Measurements from ENCODE around the gene THRB.
A peak's percentile ranks its signal among the peaks of the same experiment; 100 is the strongest.

DNA sequence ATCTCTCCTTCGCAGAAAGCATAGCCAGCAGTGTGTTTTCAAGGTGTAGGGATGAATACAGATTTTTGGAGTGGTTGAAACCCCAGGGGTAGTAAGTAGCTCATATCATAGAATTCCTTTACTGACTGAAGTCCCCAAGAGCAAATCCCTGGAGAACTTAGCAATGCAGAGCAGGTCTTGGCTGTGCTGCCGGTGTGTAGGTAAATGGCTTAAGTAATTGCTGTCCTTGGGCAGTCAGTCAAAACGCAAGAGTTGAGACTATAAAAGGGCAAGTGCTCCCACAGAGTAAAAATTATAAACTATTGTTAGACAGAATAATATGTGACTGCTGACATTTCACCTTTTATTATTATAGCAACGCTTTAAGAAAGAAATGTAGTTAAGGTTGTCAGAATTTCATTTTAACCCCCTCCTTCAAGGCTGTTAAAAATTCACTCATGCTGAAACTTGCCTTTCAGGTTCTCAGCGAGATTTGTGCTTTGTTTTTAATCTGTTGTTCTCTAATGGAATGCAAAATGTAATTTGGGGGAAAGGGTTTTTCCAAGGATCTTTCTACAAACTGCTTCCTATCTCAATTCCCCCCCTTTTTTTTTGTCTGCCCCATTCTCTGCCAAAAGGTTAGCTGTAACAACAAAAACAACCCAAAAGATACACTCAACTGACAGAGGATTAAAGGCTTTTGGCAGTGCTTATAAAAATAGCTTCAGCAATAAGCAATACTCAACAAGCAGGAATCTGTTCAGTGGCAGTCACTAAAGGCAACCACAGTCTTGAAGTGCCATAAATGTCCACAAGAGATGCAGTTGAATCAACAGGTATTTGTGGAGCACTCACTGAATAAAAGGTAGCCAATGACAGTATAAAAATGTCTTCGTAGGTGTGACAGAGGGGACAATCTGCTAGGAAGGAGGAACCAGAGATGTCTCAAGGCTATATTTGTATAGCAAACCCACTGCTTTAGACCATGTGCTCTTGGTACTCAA is 105.3 kb downstream of the THRB start:
- TF ChIP-seq, protein P1, sequence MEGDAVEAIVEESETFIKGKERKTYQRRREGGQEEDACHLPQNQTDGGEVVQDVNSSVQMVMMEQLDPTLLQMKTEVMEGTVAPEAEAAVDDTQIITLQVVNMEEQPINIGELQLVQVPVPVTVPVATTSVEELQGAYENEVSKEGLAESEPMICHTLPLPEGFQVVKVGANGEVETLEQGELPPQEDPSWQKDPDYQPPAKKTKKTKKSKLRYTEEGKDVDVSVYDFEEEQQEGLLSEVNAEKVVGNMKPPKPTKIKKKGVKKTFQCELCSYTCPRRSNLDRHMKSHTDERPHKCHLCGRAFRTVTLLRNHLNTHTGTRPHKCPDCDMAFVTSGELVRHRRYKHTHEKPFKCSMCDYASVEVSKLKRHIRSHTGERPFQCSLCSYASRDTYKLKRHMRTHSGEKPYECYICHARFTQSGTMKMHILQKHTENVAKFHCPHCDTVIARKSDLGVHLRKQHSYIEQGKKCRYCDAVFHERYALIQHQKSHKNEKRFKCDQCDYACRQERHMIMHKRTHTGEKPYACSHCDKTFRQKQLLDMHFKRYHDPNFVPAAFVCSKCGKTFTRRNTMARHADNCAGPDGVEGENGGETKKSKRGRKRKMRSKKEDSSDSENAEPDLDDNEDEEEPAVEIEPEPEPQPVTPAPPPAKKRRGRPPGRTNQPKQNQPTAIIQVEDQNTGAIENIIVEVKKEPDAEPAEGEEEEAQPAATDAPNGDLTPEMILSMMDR (IDR thresholded peaks at IDR 0.05), result peak in 2 of 6 experiments; percentile 13 to 42
- TF ChIP-seq POLR2A (IDR thresholded peaks at IDR 0.05), result no peak

All from esophagus squamous epithelium (tissue), 4 donors.